SKM-1 treated with dmso at 0.1 percent for 144 hours (cell line): ENCODE measurements around the gene PKD1L1.
"Not testable (repeated sequence)": the region's sequence is repeated elsewhere in the genome, so short reads cannot be mapped to it uniquely, and the experiment has no call there.

Experiments
- DNase-seq: peaks from one replicate; lab custom pipeline; 2025; ENCODE audit not compliant: unreplicated experiment; lab: John Stamatoyannopoulos, UW

The PKD1L1 gene, protein sequence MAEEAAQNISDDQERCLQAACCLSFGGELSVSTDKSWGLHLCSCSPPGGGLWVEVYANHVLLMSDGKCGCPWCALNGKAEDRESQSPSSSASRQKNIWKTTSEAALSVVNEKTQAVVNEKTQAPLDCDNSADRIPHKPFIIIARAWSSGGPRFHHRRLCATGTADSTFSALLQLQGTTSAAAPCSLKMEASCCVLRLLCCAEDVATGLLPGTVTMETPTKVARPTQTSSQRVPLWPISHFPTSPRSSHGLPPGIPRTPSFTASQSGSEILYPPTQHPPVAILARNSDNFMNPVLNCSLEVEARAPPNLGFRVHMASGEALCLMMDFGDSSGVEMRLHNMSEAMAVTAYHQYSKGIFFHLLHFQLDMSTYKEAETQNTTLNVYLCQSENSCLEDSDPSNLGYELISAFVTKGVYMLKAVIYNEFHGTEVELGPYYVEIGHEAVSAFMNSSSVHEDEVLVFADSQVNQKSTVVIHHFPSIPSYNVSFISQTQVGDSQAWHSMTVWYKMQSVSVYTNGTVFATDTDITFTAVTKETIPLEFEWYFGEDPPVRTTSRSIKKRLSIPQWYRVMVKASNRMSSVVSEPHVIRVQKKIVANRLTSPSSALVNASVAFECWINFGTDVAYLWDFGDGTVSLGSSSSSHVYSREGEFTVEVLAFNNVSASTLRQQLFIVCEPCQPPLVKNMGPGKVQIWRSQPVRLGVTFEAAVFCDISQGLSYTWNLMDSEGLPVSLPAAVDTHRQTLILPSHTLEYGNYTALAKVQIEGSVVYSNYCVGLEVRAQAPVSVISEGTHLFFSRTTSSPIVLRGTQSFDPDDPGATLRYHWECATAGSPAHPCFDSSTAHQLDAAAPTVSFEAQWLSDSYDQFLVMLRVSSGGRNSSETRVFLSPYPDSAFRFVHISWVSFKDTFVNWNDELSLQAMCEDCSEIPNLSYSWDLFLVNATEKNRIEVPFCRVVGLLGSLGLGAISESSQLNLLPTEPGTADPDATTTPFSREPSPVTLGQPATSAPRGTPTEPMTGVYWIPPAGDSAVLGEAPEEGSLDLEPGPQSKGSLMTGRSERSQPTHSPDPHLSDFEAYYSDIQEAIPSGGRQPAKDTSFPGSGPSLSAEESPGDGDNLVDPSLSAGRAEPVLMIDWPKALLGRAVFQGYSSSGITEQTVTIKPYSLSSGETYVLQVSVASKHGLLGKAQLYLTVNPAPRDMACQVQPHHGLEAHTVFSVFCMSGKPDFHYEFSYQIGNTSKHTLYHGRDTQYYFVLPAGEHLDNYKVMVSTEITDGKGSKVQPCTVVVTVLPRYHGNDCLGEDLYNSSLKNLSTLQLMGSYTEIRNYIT (N-terminal part only)

DNA sequence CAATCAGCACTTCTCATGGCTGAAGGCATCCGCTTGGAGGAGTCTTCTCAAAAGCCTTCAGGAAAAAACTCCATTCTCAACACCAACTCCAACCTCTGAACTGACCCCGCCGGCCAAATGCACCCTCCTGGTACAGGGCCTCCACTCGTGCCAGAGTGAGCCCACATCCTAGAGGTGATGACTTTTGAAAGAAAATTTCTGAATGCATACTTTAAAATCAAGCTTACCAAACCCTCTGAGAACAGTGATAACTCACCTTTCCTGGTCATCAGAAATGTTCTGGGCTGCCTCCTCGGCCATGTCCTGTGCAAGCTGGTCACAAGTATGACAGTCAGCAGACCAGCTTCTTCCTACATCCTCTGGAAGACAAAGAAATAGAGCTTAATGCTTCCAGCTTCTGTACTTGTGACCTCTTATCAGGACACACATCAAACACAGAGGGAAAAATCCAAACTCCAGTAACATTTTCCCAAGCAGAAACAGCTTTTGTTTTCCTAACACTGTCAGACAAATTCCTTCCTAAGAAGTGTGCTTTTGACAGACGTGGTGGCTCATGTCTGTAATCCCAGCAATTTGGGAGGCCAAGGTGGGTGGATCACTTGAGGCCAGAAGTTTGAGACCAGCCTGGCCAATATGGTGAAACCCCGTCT lies at the start of gene PKD1L1:
Gene PKD1L1, minus strand, starts transcription at position 326 of the 650 bp plus-strand sequence. Its CDS starts 26 bp downstream, at position 300.
- no peak for DNase-seq

DNA sequence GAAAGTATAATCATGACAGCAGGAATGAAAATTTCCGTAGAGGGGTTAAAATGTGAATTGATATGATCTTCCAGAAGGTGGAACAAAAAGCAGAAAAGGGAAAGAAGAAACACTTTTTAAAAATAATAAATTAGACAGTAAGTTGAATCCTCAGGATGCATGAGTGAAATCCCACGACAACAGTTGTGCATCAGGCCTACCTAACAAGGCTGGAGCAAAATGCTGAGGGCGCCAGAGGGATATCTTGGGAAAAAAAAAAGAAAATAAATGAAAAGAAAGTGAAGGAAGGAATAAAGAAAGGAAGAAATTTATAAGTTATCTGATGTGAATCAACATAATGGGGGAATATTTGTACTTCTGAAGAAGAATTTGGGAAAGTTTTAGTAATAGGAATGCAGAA lies 44.2 kb upstream of the PKD1L1 start:
- no peak for DNase-seq

DNA sequence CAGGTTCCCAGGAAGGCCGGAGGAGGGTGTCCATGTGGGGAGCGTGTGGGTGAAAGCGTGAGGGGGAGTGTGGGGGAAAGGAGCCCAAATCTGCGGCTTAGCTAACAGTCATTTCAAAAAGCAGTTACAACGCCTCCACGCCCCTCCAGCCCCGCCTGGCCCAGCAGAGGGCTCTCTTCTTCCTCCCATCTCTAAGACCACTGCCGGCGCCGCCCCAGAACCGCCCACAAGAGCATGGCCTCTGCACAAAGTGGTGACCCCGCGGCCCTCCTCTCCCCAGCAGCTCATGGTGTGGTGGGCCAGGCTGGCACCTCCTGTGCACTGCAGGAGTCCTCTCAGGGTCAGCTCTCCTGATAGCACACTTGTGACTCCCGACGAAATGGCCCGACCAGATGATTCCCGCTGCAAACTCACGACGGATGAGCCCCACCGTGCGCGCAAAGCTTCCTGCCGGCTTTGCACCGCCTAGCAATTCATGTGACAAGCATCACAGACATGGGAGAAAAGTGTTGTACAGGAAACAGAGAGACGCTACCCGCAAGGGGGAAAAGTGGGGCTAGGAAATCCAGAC lies 43.6 kb upstream of the PKD1L1 start:
- DNase-seq: no peak

DNA sequence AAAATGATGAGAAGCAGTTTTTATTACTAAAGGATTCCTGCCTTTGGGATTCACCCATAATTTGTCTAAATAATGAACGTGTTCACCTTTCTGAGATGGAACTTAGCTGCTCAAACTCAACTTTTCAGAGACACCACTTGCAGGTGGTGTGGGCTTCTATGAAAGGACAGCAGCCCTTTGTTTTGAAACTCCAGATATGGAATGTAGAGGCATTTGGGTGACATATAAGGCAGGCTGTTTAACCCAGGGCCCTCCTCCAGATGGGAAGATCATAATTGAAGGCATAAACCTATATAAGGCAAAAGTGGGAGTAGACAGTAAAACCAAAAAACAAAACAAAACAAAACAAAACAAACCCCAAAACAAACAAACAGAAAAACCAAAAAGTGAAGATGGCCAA lies 43.0 kb upstream of the PKD1L1 start:
- DNase-seq: no peak

DNA sequence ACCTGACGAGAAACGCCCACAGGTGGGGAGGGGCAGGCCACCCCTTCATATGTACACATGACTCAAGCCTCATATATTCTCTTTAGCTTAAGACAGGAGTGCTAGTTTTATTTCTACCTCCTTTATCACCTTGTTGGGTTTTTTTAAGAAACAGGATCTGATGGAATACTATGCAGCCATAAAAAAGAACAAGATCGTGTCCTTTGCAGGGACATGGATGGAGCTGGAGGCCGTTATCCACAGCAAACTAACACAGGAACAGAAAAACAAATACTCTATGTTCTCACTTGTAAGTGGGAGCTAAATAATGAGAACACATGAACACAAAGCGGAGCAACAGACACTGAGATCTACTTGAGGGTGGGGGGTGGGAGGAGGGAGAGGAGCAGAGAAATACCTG lies 42.3 kb upstream of the PKD1L1 start:
- DNase-seq: no peak

DNA sequence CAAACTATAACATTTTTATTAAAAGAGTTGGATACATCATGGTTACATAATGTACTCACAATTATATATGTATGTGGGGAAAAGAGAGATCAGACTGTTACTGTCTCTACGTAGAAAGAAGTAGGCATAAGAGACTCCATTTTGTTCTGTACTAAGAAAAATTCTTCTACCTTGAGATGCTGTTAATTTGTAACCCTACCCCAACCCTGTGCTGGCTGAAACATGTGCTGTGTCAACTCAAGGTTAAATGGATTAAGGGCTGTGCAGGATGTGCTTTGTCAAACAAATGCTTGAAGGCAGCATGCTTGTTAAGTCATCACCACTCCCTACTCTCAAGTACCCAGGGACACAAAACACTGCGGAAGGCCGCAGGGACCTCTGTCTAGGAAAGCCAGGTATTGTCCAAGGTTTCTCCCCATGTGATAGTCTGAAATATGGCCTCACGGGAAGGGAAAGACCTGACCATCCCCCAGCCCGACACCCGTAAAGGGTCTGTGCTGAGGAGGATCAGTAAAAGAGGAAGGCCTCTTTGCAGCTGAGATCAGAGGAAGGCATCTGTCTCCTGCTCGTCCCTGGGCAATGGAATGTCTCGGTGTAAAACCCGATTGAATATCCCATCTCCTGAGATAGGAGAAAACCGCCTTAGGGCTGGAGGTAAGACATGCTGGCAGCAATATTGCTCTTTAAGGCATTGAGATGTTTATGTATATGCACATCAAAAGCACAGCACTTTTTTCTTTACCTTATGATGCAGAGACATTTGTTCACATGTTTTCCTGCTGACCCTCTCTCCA lies 41.5 kb upstream of the PKD1L1 start:
- not testable (repeated sequence) for DNase-seq

DNA sequence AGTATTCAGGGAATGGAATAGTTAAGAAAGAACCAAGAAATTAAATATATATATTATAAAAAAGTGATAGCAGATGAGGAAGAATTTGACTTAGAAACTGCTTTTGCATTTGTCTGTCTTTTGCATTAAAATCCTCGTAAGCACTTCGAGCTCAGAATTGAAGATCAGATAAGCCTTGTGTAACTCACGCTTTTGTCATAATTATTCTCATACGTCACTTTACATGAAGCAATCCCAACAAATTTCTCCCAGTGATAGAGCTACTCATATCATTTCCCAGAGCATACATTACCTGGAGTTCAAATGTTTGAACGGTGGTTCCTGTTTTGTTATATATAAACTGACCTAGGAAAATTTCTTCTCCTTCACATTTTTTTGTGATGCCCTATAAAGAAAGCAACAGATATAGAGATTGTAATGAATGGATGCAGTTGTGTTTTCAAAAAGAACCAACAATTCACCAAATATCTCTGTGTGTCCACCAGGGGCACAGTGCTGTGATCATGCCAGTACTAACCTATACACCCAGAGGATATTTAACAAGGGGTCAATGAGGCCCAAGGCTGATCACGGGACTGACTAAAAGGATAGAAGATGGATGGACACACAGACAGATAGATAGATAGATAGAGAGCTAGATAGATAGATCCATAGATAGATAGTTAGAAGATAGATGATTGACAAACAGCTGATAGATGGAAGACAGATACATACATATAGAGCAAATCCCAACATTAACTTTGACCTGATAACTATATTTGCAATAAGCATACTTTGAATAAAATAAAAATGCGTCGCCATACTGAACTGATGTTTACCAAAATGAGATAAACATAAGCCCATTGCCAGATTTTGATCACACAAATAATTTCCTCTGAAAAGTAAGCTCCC lies 40.5 kb upstream of the PKD1L1 start:
- no peak for DNase-seq

DNA sequence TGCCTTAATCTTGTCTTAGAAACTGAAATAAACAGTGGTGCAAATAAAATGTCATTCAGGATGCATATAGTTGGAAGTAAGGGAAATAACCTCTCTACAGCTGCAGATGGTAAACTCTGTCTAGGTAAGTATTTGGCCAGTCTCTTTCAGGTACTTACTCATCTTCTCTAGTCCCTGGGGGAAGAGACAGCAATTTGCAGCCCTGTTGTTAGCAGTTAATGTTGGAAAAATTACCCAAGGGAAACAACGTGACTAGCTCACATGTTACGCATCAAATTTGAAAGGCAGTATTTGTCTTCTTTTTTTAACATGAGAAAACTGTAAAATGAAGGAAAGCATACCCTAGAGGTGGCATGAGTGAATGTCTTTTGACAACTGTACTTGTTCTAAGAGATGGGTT lies 34.3 kb upstream of the PKD1L1 start:
- no peak for DNase-seq

DNA sequence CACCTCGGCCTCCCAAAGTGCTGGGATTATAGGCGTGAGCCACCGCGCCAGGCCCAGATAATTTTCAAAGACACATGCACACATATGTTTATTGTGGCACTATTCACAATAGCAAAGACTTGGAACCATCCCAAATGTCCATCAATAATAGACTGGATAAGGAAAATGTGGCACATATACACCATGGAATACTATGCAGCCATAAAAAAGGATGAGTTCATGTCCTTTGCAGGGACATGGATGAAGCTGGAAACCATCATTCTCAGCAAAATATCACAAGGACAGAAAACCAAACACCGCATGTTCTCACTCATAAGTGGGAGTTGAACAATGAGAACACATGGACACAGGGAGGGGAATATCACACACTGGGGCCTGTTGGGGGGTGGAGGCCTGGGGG lies 32.4 kb upstream of the PKD1L1 start:
- not testable (repeated sequence) for DNase-seq

DNA sequence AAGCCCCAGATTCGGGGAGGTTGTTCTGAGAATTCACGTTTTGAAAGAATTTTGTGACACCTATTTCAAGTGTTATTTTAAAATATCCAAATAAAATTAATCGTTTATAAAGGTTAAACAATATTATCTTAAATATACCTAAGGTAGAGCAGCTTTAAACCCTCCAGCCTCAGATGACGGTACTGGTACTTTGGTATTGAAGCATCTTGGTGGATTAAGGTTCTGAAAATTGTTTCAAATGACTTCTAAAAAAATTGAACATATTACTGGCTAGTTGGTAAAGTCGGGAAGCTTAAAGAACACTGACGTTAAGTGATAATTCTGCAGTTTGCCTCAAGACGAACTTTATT lies 31.5 kb upstream of the PKD1L1 start:
- no peak for DNase-seq

DNA sequence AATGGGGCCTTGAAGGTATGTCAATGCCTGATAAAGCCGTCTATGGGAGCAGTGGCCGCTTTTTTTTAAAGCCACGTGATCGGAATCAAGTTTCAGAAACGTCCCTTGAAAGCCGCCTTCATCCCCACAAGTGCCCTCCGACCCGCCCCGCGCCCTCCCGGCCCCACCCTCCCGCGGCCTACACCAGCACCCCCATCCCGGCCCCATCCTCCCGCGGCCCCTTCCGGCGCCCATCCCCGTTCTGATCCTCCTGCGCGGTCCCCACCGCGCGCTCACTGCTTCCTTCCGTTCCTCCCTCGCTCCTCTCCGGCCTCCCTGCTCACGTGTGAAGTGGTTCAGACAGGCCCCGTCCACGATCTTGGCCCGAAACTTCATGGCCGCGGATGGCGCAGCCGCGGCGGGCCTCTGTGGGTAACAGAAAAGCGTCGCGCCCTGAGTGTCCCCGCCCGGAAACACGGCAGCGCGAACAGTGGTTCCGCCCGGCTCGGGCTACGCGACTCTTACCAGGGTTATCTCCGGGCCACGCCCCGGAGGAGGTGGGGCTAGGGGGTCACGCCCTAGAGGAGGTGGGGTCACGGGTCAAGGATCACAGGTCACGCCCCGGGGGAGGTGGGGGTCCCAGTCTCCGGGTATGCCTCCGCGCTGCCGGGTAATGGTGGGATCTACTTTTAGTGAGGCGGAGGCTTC lies 31.0 kb upstream of the PKD1L1 start, which contains the start of gene HUS1:
Gene HUS1, minus strand, starts transcription at position 471 of the 687 bp plus-strand sequence. Its CDS starts 96 bp downstream, at position 375.
- DNase-seq: peak; percentile 65

DNA sequence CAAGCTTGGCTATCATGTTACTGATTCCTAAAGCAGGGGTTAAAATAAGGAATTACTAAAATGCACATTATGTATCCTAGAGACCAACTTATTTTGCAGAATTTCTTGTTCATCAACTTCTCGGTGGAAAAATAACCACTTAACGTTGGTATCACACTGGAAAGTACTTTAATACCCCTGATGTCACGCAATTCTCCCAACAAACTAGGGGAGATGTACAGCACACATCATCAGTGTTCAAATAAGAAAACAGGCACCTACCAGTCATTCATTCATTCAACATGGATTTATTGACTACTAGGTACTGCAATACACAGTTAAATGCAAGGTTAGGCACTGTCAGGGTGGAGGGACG lies 30.5 kb upstream of the PKD1L1 start:
- no peak for DNase-seq

DNA sequence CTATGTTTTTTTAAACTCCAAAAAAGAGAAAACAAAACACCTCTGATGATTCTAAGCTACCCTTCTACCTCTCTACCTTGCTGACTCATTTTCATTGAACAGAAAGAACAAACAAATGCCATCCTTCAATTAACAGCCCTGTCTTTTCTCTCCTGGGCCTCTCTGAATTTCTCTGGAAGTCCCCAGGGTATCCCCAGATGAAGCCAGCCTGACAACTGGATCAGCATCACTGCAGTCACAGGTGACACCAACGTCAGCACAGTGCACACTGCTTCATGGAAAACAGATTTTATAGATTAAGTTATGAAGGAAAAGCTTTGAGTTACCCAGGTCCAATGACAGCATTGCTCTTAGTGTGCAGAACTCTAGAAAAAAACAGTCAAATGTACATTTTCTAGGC lies 25.5 kb upstream of the PKD1L1 start:
- no peak for DNase-seq

DNA sequence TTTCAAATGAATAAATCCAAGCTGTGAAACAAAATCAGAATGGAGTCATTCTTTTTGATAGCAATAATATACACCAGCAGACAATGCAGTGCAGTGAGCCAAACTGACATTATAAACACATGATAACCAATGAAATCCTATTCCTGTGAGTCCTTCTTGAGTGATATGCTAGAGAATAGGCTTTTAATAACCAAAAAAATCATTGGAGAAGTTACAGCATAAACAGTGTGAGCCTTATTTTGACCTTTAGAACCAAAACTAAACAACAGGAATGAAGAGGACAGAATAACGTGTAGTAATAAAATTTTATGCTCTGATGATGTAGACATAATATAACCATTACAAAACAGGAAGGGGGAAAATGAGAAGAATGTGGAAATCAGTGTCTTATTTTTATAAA lies 22.5 kb upstream of the PKD1L1 start:
- no peak for DNase-seq

DNA sequence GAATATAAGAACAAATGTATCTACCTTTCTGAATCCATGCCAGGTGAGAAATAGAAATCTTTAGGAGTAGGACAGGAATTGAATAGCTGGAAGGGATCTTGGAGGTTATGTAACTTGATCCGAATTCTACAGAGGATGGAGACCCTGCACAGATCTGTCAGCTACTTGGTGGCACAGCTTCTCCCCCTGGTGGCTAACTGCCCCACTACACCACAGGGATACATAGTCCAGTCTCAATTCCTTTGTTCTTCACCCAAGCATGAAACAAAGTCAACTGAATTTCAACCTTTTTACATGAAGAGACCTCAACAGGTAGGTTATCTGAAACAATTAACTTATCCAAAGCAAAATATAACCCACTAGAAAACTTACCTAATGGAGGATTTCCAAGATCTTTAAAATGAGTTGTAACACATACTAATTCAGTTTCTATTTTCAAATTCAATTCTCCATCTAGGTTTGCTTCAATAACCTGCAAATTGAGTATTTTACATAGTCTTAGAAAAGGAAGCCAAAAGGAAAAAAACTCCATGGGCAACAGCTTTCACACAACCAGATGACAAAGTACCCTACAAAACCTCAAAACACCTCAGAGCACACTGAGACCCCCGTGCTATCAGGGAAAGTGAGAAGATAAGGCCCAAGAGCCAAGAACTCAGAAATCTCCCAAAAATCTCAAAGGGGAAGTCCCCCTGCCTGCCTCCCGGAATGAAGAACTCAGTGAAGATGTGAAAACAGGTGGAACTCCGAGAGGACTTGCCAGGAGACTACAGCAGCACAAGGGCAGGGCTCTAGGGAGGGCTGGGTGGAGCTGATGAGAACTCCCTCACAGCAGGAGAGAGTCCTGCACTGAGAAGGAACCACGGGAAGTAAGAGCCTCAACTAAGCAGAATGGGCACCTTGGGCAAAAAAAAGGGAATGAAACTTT lies 20.8 kb upstream of the PKD1L1 start:
- peak; percentile 10 for DNase-seq

DNA sequence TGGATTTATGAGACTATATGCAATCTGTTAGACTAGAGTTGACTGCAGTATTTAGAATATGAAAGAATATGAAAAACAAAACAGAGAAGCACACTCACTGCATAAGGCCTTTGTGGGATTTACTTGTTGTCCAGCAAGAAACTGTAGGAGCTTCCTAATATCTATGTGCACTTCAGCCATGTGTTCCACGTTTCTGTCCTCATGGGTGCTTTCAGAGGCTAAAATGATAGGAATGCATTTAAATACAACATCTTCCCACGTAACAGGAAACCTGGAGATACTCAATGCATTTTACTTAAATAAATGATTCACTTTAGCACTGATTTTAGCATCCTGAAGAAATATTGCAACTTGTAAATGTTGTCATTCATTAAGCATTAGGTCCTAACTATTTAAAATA lies 19.4 kb upstream of the PKD1L1 start:
- DNase-seq: no peak

DNA sequence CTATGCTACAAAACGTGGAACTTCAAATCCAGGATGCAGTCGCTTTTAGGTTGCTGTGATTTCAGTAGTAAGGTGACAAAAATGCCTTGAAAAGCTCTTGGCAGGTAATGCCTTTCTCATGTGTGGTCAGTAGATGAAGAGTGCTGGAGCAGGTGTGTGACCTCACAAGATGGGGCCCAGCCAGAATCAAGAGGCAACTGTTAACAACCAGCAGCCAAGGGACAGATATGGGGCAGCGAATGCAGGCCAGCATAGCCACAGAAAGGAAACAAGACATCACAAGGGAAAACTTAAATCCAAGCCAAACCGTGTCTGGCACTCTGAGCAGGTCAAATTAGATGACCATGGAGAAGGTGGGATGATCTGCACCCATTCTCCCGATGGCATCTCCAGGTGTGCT lies 18.9 kb upstream of the PKD1L1 start:
- DNase-seq: no peak
